HepG2 (cell line): ENCODE results near the gene SLC2A2. TPM values are rescaled to one million over a fixed set of nuclear protein-coding genes. Genes with fewer than 3 reads are reported as not detected.
A peak's percentile ranks its signal among the peaks of the same experiment; 100 is the strongest.

ENCODE experiments used
- AGO1 ChIP-seq: fragments of 200-400 bp; formaldehyde crosslinking; IDR thresholded peaks from 2 replicates; pipeline ENCODE4 v1.6.1; 2017; ENCODE audit warnings: mild to moderate bottlenecking, low read depth, low read length, moderate library complexity; ENCODE audit not compliant: poor library complexity, severe bottlenecking
- FOXC1 ChIP-seq: sonication (generic); formaldehyde crosslinking; IDR thresholded peaks from 2 replicates; pipeline ENCODE4 v1.8.0; 2022; ENCODE audit warnings: mild to moderate bottlenecking, missing genetic modification reagents, borderline replicate concordance
- NFKB2 ChIP-seq: sonication (generic); formaldehyde crosslinking; IDR thresholded peaks from 2 replicates; pipeline ENCODE4 v1.4.0; 2020; ENCODE audit warnings: missing genetic modification reagents, borderline replicate concordance
- PAWR ChIP-seq: sonication (generic); formaldehyde crosslinking; IDR thresholded peaks from 2 replicates; pipeline ENCODE4 v1.4.0; 2020; ENCODE audit warnings: missing genetic modification reagents, mild to moderate bottlenecking, borderline replicate concordance
- SIX4 ChIP-seq: sonication (generic); formaldehyde crosslinking; IDR thresholded peaks from 2 replicates; pipeline ENCODE4 v1.4.0; 2020; ENCODE audit warnings: missing genetic modification reagents
- YY1 ChIP-seq: IDR thresholded peaks from 2 replicates; pipeline ENCODE4 v1.6.1; 2011; ENCODE audit warnings: low read length, low read depth, moderate library complexity, mild to moderate bottlenecking; ENCODE audit not compliant: insufficient read depth, insufficient replicate concordance
- ZBTB8A ChIP-seq: sonication (generic); formaldehyde crosslinking; IDR thresholded peaks from 2 replicates; pipeline ENCODE4 v1.4.0; 2020; ENCODE audit warnings: mild to moderate bottlenecking, low read depth, missing genetic modification reagents, borderline replicate concordance
- ZFY ChIP-seq: sonication (generic); formaldehyde crosslinking; IDR thresholded peaks from 2 replicates; pipeline ENCODE4 v1.4.0; 2020; ENCODE audit warnings: missing genetic modification reagents
- ZNF337 ChIP-seq: sonication (generic); formaldehyde crosslinking; IDR thresholded peaks from 2 replicates; pipeline ENCODE4 v1.5.1; 2020; ENCODE audit warnings: missing genetic modification reagents, low read depth, mild to moderate bottlenecking, borderline replicate concordance
- ZNF563 ChIP-seq: sonication (generic); formaldehyde crosslinking; IDR thresholded peaks from 2 replicates; pipeline ENCODE4 v1.8.0; 2022; ENCODE audit warnings: mild to moderate bottlenecking, moderate library complexity, missing genetic modification reagents
- polyA plus RNA-seq, 8 experiments: library from polyadenylated mRNA; depleted of rRNA in 3 of 8; stranded (reverse) in 7 of 8; unstranded in 1 of 8; fragments of >200 nt; fragmentation: Illumina TruSeq in 4 of 8; extraction: Trizol in 4 of 8; gene quantifications; 2 replicates each; pipeline versions ENCODE4 v1.2.1 to v1.2.3, GENCODE V29; 2011 to 2016; ENCODE audit warnings: low read depth in 4 of 8, missing spikeins in 1 of 8, mixed read lengths in 1 of 8; ENCODE audit not compliant: insufficient read depth in 1 of 8
- total RNA-seq, 5 experiments: library from RNA; depleted of rRNA; stranded (reverse); fragments of >200 nt; fragmentation: Illumina TruSeq; extraction: Trizol; gene quantifications; 2 replicates each; pipeline ENCODE4 v1.2.3, GENCODE V29; 2016; ENCODE audit warnings: low read depth in 1 of 5
- TF ChIP-seq, protein P1 (sequence below): sonication (generic); formaldehyde crosslinking; IDR thresholded peaks from 2 replicates; pipeline ENCODE4 v1.5.0; 2020; ENCODE audit warnings: mild to moderate bottlenecking, missing genetic modification reagents, borderline replicate concordance
- TF ChIP-seq, protein P2 (sequence below): sonication (generic); formaldehyde crosslinking; IDR thresholded peaks from 2 replicates; pipeline ENCODE4 v1.4.0; 2020; ENCODE audit warnings: missing genetic modification reagents, low read depth, mild to moderate bottlenecking, borderline replicate concordance
- TF ChIP-seq, protein P3 (sequence below): sonication (generic); formaldehyde crosslinking; IDR thresholded peaks from 2 replicates; pipeline ENCODE4 v1.4.0; 2020; ENCODE audit warnings: mild to moderate bottlenecking, missing genetic modification reagents
- TF ChIP-seq, protein P4 (sequence below): sonication (generic); formaldehyde crosslinking; IDR thresholded peaks from 2 replicates; pipeline ENCODE4 v1.4.0; 2020; ENCODE audit warnings: missing genetic modification reagents, borderline replicate concordance
- TF ChIP-seq, protein P5 (sequence below): sonication (generic); formaldehyde crosslinking; IDR thresholded peaks from 2 replicates; pipeline ENCODE4 v1.9.0; 2022; ENCODE audit warnings: missing genetic modification reagents, mild to moderate bottlenecking, borderline replicate concordance

Gene SLC2A2
- total and polyA plus RNA-seq, 2 of the 13 experiments (the other 11 are each of a cell fraction or from before 2014, with no cell fraction given), result 19.5 to 23.2 TPM

DNA sequence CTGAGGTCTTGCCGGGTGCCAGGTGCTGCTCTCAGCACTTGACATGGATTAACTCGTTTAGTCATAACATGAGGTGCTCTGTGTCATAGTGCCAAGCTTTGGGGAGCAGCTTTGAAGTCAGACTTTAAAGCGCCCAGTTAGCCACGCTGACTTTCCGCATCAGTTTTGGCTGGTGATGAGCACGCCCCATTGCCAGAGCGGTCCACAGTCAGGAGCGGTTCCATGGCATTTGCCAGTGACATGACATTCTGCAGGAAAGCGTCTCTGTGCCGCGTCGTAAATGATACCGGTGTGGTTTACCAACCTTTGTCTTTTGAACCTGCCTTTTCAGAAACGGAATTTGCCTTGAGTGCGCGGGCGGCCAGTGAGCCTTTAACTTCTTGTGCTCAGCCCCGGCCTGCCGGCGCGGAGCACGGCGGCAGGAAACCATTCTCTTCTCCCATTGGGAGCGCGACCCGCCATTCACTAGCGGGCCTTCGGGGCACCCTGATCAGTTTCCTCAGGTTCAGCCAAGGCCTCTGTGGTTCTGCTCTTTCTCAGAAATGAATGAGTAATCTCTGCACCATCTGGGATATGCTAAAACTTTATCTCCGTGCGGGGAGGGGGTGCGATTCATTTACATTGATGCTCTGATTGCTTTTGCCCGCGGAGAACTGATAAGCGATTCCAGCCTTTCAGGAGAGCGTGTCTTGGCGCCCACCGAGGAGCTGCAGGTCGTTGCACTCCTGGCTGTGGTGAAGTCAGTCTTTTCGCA, 1.7 kb upstream of the SLC2A2 start (continued):
- TF ChIP-seq, protein P1, sequence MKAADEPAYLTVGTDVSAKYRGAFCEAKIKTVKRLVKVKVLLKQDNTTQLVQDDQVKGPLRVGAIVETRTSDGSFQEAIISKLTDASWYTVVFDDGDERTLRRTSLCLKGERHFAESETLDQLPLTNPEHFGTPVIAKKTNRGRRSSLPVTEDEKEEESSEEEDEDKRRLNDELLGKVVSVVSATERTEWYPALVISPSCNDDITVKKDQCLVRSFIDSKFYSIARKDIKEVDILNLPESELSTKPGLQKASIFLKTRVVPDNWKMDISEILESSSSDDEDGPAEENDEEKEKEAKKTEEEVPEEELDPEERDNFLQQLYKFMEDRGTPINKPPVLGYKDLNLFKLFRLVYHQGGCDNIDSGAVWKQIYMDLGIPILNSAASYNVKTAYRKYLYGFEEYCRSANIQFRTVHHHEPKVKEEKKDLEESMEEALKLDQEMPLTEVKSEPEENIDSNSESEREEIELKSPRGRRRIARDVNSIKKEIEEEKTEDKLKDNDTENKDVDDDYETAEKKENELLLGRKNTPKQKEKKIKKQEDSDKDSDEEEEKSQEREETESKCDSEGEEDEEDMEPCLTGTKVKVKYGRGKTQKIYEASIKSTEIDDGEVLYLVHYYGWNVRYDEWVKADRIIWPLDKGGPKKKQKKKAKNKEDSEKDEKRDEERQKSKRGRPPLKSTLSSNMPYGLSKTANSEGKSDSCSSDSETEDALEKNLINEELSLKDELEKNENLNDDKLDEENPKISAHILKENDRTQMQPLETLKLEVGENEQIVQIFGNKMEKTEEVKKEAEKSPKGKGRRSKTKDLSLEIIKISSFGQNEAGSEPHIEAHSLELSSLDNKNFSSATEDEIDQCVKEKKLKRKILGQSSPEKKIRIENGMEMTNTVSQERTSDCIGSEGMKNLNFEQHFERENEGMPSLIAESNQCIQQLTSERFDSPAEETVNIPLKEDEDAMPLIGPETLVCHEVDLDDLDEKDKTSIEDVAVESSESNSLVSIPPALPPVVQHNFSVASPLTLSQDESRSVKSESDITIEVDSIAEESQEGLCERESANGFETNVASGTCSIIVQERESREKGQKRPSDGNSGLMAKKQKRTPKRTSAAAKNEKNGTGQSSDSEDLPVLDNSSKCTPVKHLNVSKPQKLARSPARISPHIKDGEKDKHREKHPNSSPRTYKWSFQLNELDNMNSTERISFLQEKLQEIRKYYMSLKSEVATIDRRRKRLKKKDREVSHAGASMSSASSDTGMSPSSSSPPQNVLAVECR (CRISPR knock-in tag), result peak; percentile 10; the same call in 1 of the 2 replicates
- TF ChIP-seq, protein P2, sequence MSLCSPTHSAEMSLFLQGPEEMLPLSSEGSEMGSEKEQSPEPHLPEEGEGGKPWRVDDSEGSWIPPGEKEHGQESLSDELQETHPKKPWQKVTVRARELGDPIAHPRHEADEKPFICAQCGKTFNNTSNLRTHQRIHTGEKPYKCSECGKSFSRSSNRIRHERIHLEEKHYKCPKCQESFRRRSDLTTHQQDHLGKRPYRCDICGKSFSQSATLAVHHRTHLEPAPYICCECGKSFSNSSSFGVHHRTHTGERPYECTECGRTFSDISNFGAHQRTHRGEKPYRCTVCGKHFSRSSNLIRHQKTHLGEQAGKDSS (CRISPR knock-in tag), result no peak
- TF ChIP-seq, protein P3, sequence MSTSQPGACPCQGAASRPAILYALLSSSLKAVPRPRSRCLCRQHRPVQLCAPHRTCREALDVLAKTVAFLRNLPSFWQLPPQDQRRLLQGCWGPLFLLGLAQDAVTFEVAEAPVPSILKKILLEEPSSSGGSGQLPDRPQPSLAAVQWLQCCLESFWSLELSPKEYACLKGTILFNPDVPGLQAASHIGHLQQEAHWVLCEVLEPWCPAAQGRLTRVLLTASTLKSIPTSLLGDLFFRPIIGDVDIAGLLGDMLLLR (CRISPR knock-in tag), result no peak
- no peak for TF ChIP-seq PAWR (CRISPR knock-in tag)
- TF ChIP-seq ZFY (CRISPR knock-in tag), result peak; percentile 70
- no peak for TF ChIP-seq ZNF337 (CRISPR knock-in tag)
- TF ChIP-seq ZBTB8A (CRISPR knock-in tag), result no peak
- TF ChIP-seq SIX4 (CRISPR knock-in tag), result no peak
- TF ChIP-seq ZNF563, result no peak
- TF ChIP-seq AGO1, result no peak
- peak; percentile 31; the same call in 1 of the 2 replicates for TF ChIP-seq NFKB2 (CRISPR knock-in tag)
- TF ChIP-seq, protein P4, sequence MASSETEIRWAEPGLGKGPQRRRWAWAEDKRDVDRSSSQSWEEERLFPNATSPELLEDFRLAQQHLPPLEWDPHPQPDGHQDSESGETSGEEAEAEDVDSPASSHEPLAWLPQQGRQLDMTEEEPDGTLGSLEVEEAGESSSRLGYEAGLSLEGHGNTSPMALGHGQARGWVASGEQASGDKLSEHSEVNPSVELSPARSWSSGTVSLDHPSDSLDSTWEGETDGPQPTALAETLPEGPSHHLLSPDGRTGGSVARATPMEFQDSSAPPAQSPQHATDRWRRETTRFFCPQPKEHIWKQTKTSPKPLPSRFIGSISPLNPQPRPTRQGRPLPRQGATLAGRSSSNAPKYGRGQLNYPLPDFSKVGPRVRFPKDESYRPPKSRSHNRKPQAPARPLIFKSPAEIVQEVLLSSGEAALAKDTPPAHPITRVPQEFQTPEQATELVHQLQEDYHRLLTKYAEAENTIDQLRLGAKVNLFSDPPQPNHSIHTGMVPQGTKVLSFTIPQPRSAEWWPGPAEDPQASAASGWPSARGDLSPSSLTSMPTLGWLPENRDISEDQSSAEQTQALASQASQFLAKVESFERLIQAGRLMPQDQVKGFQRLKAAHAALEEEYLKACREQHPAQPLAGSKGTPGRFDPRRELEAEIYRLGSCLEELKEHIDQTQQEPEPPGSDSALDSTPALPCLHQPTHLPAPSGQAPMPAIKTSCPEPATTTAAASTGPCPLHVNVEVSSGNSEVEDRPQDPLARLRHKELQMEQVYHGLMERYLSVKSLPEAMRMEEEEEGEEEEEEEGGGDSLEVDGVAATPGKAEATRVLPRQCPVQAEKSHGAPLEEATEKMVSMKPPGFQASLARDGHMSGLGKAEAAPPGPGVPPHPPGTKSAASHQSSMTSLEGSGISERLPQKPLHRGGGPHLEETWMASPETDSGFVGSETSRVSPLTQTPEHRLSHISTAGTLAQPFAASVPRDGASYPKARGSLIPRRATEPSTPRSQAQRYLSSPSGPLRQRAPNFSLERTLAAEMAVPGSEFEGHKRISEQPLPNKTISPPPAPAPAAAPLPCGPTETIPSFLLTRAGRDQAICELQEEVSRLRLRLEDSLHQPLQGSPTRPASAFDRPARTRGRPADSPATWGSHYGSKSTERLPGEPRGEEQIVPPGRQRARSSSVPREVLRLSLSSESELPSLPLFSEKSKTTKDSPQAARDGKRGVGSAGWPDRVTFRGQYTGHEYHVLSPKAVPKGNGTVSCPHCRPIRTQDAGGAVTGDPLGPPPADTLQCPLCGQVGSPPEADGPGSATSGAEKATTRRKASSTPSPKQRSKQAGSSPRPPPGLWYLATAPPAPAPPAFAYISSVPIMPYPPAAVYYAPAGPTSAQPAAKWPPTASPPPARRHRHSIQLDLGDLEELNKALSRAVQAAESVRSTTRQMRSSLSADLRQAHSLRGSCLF (CRISPR knock-in tag), result no peak
- TF ChIP-seq, protein P5, sequence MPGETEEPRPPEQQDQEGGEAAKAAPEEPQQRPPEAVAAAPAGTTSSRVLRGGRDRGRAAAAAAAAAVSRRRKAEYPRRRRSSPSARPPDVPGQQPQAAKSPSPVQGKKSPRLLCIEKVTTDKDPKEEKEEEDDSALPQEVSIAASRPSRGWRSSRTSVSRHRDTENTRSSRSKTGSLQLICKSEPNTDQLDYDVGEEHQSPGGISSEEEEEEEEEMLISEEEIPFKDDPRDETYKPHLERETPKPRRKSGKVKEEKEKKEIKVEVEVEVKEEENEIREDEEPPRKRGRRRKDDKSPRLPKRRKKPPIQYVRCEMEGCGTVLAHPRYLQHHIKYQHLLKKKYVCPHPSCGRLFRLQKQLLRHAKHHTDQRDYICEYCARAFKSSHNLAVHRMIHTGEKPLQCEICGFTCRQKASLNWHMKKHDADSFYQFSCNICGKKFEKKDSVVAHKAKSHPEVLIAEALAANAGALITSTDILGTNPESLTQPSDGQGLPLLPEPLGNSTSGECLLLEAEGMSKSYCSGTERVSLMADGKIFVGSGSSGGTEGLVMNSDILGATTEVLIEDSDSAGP (CRISPR knock-in tag), result peak; percentile 44; the same call in 1 of the 2 replicates
- TF ChIP-seq FOXC1, result no peak
- TF ChIP-seq YY1, result no peak
